GM21381 (cell line): Measurements from ENCODE around the gene SUMO1.

ENCODE experiments used
- ATAC-seq: cut with Tn5 transposase; IDR thresholded peaks from one replicate; pipeline ENCODE4 v1.9.1; 2021; ENCODE audit warnings: mild to moderate bottlenecking, moderate library complexity; ENCODE audit not compliant: unreplicated experiment

SUMO1 gene

DNA sequence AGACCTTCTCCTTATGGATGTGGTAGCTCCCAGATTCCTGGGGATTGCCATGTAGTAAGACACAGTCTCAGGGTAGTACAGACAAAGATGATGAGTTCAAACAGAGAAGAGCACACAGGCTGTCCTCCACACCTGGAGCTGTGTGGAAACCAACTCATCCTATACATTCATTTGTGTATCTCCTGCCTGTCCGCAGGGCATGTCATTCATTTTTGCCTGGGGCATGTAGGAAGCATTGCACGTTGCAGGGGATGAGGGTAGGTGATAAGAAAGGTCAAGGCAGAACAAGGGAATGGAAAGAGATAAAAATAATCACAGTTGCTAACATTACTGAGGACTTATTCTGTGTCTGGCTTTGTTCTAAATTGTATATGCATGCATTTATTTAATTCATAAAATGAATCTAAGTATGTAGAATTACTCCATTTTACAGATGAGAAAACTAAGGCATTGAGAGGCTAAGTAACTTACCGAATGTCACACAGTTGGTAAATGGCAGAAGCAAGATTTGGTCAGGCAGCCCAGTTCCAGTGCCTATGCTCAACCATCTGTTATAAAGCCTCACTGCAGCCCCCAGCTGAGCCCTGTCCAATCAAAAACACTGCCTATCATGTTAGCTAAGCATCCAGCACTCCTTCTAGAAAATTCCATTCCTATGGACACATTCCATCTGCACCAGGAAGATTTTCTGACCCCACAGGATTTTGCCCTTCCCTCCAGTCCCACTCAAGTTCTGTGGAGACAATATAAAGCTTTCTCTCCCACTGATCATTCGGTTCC lies 81.0 kb downstream of the SUMO1 start:
- ATAC-seq: no peak
